Measurements from ENCODE around the gene UVRAG.

The UVRAG gene

GRCh38 chr11:75771646-75772410, 43.2 kb upstream of the UVRAG start:
- Histone ChIP-seq H3K9ac (ENCODE audit: low read length) (peak overlapping the region; percentile 4), H4K91ac (ENCODE audit: low read length) (no peak overlapping the region), H3K4me1 (ENCODE audit: control insufficient read depth, insufficient read depth, low read depth, low read length) (peaks cover 15% of the 10 kb centered on the region), H3K23ac (ENCODE audit: low read length in 2 of 2) (no peak overlapping the region), H3K4me2 (ENCODE audit: low read length, poor library complexity, severe bottlenecking) (no peak overlapping the region), H4K8ac (ENCODE audit: low read length) (no peak overlapping the region), H3K14ac (ENCODE audit: low read length in 2 of 2) (no peak overlapping the region), H2BK120ac (ENCODE audit: low read depth, low read length) (no peak overlapping the region), H2BK15ac (ENCODE audit: low read depth, poor library complexity, severe bottlenecking) (no peak overlapping the region), H3K79me1 (replicated peaks; ENCODE audit: low read length, poor library complexity, severe bottlenecking) (no peaks in the 10 kb centered on the region), H2BK5ac (ENCODE audit: low read depth, low read length, poor library complexity, severe bottlenecking) (no peak overlapping the region), H3K9me3 (ENCODE audit: control insufficient read depth, low read length) (no peaks in the 10 kb centered on the region), H2AFZ (ENCODE audit: low read depth, low read length) (no peak overlapping the region), H3K4me3 (ENCODE audit: insufficient read depth in 1 of 2, low read depth in 1 of 2, low read length in 2 of 2) (peak overlapping the region in 1 of 2 experiments; percentile 91), H3K27me3 (ENCODE audit: control insufficient read depth in 1 of 2, insufficient read depth in 1 of 2, low read length in 2 of 2) (peaks cover 0 to 50% of the 10 kb centered on the region in 2 experiments), H3K36me3 (ENCODE audit: control insufficient read depth in 1 of 2, insufficient read depth in 2 of 2, low read depth in 1 of 2, low read length in 2 of 2) (peaks cover 0 to 35% of the 10 kb centered on the region in 2 experiments), H2AK5ac (ENCODE audit: low read length, severe bottlenecking) (no peak overlapping the region), H2BK12ac (ENCODE audit: low read length in 2 of 2) (no peak overlapping the region), H3K27ac (ENCODE audit: low read length, poor library complexity, severe bottlenecking) (no peak overlapping the region), H3K18ac (ENCODE audit: low read depth in 1 of 2, low read length in 2 of 2) (no peak overlapping the region), H3K4ac (ENCODE audit: low read depth in 1 of 2, low read length in 2 of 2) (no peak overlapping the region)
- WGBS = 73% methylated on average over 6 of the region's 6 CpGs
- peak; percentile 61 for DNase-seq

- Histone ChIP-seq H3K27me3 (ENCODE audit: control insufficient read depth in 1 of 2, insufficient read depth in 1 of 2, low read length in 2 of 2) (peaks cover 0 to 34% of the 10 kb centered on the region in 2 experiments), H3K18ac (ENCODE audit: low read depth in 1 of 2, low read length in 2 of 2) (no peak overlapping the region), H3K4ac (ENCODE audit: low read depth in 1 of 2, low read length in 2 of 2) (no peak overlapping the region), H3K36me3 (ENCODE audit: control insufficient read depth in 1 of 2, insufficient read depth in 2 of 2, low read depth in 1 of 2, low read length in 2 of 2) (peaks cover 0 to 47% of the 10 kb centered on the region in 2 experiments), H3K14ac (ENCODE audit: low read length in 2 of 2) (no peak overlapping the region), H4K8ac (ENCODE audit: low read length) (no peak overlapping the region), H2AFZ (ENCODE audit: low read depth, low read length) (no peak overlapping the region), H3K27ac (ENCODE audit: low read length, poor library complexity, severe bottlenecking) (no peak overlapping the region), H2BK5ac (ENCODE audit: low read depth, low read length, poor library complexity, severe bottlenecking) (no peak overlapping the region), H3K4me3 (ENCODE audit: insufficient read depth in 1 of 2, low read depth in 1 of 2, low read length in 2 of 2) (no peak overlapping the region), H3K23ac (ENCODE audit: low read length in 2 of 2) (no peak overlapping the region), H3K9me3 (ENCODE audit: control insufficient read depth, low read length) (no peaks in the 10 kb centered on the region), H3K9ac (ENCODE audit: low read length) (no peak overlapping the region), H2BK120ac (ENCODE audit: low read depth, low read length) (no peak overlapping the region), H2AK5ac (ENCODE audit: low read length, severe bottlenecking) (no peak overlapping the region), H2BK15ac (ENCODE audit: low read depth, poor library complexity, severe bottlenecking) (no peak overlapping the region), H2BK12ac (ENCODE audit: low read length in 2 of 2) (no peak overlapping the region), H3K4me2 (ENCODE audit: low read length, poor library complexity, severe bottlenecking) (no peak overlapping the region), H3K79me1 (replicated peaks; ENCODE audit: low read length, poor library complexity, severe bottlenecking) (no peaks in the 10 kb centered on the region), H4K91ac (ENCODE audit: low read length) (no peak overlapping the region), H3K4me1 (ENCODE audit: control insufficient read depth, insufficient read depth, low read depth, low read length) (peaks cover 2% of the 10 kb centered on the region)
- DNase-seq = no peak
- WGBS = 86% methylated on average over 5 of the region's 5 CpGs
Observed at GRCh38 chr11:75773595-75774353, 41.2 kb upstream of the UVRAG start.

GRCh38 chr11:75775056-75775455, 40.0 kb upstream of the UVRAG start:
- Histone ChIP-seq H2AK5ac (ENCODE audit: low read length, severe bottlenecking) (no peak overlapping the region), H3K4me2 (ENCODE audit: low read length, poor library complexity, severe bottlenecking) (no peak overlapping the region), H4K8ac (ENCODE audit: low read length) (no peak overlapping the region), H3K4me1 (ENCODE audit: control insufficient read depth, insufficient read depth, low read depth, low read length) (no peaks in the 10 kb centered on the region), H3K27me3 (ENCODE audit: control insufficient read depth in 1 of 2, insufficient read depth in 1 of 2, low read length in 2 of 2) (peaks cover 0 to 23% of the 10 kb centered on the region in 2 experiments), H3K9ac (ENCODE audit: low read length) (no peak overlapping the region), H3K36me3 (ENCODE audit: control insufficient read depth in 1 of 2, insufficient read depth in 2 of 2, low read depth in 1 of 2, low read length in 2 of 2) (peaks cover 0 to 57% of the 10 kb centered on the region in 2 experiments), H3K4me3 (ENCODE audit: insufficient read depth in 1 of 2, low read depth in 1 of 2, low read length in 2 of 2) (no peak overlapping the region), H3K27ac (ENCODE audit: low read length, poor library complexity, severe bottlenecking) (no peak overlapping the region), H2BK5ac (ENCODE audit: low read depth, low read length, poor library complexity, severe bottlenecking) (no peak overlapping the region), H3K79me1 (replicated peaks; ENCODE audit: low read length, poor library complexity, severe bottlenecking) (no peaks in the 10 kb centered on the region), H3K14ac (ENCODE audit: low read length in 2 of 2) (no peak overlapping the region), H2BK15ac (ENCODE audit: low read depth, poor library complexity, severe bottlenecking) (no peak overlapping the region), H2AFZ (ENCODE audit: low read depth, low read length) (no peak overlapping the region), H3K9me3 (ENCODE audit: control insufficient read depth, low read length) (no peaks in the 10 kb centered on the region), H3K4ac (ENCODE audit: low read depth in 1 of 2, low read length in 2 of 2) (no peak overlapping the region), H3K18ac (ENCODE audit: low read depth in 1 of 2, low read length in 2 of 2) (no peak overlapping the region), H2BK120ac (ENCODE audit: low read depth, low read length) (no peak overlapping the region), H4K91ac (ENCODE audit: low read length) (peak overlapping the region; percentile 62), H2BK12ac (ENCODE audit: low read length in 2 of 2) (no peak overlapping the region), H3K23ac (ENCODE audit: low read length in 2 of 2) (no peak overlapping the region)
- no peak for DNase-seq
- 78% methylated on average over 3 of the region's 3 CpGs for WGBS

- Histone ChIP-seq H3K14ac (ENCODE audit: low read length in 2 of 2) (no peak overlapping the region), H2BK12ac (ENCODE audit: low read length in 2 of 2) (no peak overlapping the region), H2BK15ac (ENCODE audit: low read depth, poor library complexity, severe bottlenecking) (no peak overlapping the region), H2AK5ac (ENCODE audit: low read length, severe bottlenecking) (no peak overlapping the region), H3K4me3 (ENCODE audit: insufficient read depth in 1 of 2, low read depth in 1 of 2, low read length in 2 of 2) (no peak overlapping the region), H3K36me3 (ENCODE audit: control insufficient read depth in 1 of 2, insufficient read depth in 2 of 2, low read depth in 1 of 2, low read length in 2 of 2) (peaks cover 0 to 71% of the 10 kb centered on the region in 2 experiments), H3K9ac (ENCODE audit: low read length) (no peak overlapping the region), H4K91ac (ENCODE audit: low read length) (no peak overlapping the region), H3K79me1 (replicated peaks; ENCODE audit: low read length, poor library complexity, severe bottlenecking) (no peaks in the 10 kb centered on the region), H2BK120ac (ENCODE audit: low read depth, low read length) (no peak overlapping the region), H2AFZ (ENCODE audit: low read depth, low read length) (no peak overlapping the region), H2BK5ac (ENCODE audit: low read depth, low read length, poor library complexity, severe bottlenecking) (no peak overlapping the region), H3K4ac (ENCODE audit: low read depth in 1 of 2, low read length in 2 of 2) (no peak overlapping the region), H3K27ac (ENCODE audit: low read length, poor library complexity, severe bottlenecking) (no peak overlapping the region), H3K4me1 (ENCODE audit: control insufficient read depth, insufficient read depth, low read depth, low read length) (no peaks in the 10 kb centered on the region), H3K9me3 (ENCODE audit: control insufficient read depth, low read length) (no peaks in the 10 kb centered on the region), H3K23ac (ENCODE audit: low read length in 2 of 2) (no peak overlapping the region), H3K4me2 (ENCODE audit: low read length, poor library complexity, severe bottlenecking) (no peak overlapping the region), H3K18ac (ENCODE audit: low read depth in 1 of 2, low read length in 2 of 2) (no peak overlapping the region), H3K27me3 (ENCODE audit: control insufficient read depth in 1 of 2, insufficient read depth in 1 of 2, low read length in 2 of 2) (peaks cover 0 to 8% of the 10 kb centered on the region in 2 experiments), H4K8ac (ENCODE audit: low read length) (no peak overlapping the region)
- 87% methylated on average over 4 of the region's 4 CpGs for WGBS
- DNase-seq = no peak
Observed at GRCh38 chr11:75776546-75776945, 38.5 kb upstream of the UVRAG start.

All from mesenchymal stem cell (in vitro differentiated cells and primary cell).